Measurements from ENCODE around the gene KRT76. TPM values are rescaled to one million over a fixed set of nuclear protein-coding genes. Genes with fewer than 3 reads are reported as not detected.

Gene KRT76
- total RNA-seq, 1 donor from 2014 or later, result not detected

DNA sequence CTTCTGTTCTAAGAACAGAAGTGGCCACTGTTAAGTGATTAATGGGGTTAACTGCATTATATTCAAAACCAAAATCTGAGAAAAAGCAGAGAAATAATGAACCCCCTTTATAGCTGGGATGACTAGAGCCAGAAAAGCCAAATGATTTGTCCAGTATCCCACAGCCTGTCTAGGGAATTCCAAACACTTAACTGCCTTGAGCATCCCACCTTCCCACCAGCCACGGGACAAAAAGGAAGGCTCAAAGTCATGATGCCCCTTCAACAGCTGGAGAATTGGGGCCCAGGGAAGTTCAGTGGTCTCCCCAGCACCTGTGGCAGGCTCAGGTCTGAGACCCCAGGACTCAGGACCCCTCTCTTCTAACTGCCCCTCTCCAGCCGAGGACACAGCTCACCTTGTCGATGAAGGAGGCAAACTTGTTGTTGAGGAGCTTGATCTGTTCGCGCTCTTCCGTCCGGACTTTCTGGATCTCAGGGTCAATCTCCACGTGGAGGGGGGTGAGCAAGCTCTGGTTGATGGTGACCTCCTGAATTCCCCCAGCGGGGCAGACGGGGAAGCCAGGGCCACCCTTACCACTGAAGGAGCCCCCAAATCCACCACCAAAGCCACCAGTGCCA is 36.2 kb upstream of the KRT76 start:
- no peak for DNase-seq (ENCODE audit: low read depth in 2 of 2)

GRCh38 chr12:52812749-52813148 is 35.6 kb upstream of the KRT76 start:
- DNase-seq (ENCODE audit: low read depth in 2 of 2), result no peak

- DNase-seq (ENCODE audit: low read depth in 2 of 2), result no peak
Observed at GRCh38 chr12:52812073-52812400, 34.9 kb upstream of the KRT76 start.

- no peak for DNase-seq (ENCODE audit: low read depth in 2 of 2)
Observed at GRCh38 chr12:52811191-52812072, 34.3 kb upstream of the KRT76 start.

DNA sequence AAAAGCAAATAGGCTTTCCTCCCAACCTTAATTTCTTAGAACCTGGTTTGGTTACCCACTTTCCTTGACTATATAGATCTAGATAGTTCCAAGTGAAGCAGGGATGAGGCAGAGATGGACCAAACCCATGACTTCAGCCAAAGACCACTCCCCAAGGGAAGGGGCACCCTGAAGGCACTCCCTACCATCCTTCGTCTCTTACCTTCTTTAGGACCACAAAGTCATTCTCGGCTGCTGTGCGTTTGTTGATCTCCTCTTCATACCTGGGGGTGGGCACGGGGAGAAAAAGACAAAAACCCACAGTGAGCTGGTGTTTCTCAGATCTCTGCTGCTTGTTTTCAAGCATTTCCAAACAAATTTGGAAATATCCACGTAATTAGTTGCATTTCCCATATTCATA is 33.4 kb upstream of the KRT76 start:
- no peak for DNase-seq (ENCODE audit: low read depth in 2 of 2)

GRCh38 chr12:52809166-52809565 is 32.0 kb upstream of the KRT76 start:
- DNase-seq (ENCODE audit: low read depth in 2 of 2), result no peak

GRCh38 chr12:52808573-52809160 is 31.5 kb upstream of the KRT76 start:
- DNase-seq (ENCODE audit: low read depth in 2 of 2), result no peak

GRCh38 chr12:52807544-52808470 is 30.7 kb upstream of the KRT76 start:
- no peak for DNase-seq (ENCODE audit: low read depth in 2 of 2)

DNA sequence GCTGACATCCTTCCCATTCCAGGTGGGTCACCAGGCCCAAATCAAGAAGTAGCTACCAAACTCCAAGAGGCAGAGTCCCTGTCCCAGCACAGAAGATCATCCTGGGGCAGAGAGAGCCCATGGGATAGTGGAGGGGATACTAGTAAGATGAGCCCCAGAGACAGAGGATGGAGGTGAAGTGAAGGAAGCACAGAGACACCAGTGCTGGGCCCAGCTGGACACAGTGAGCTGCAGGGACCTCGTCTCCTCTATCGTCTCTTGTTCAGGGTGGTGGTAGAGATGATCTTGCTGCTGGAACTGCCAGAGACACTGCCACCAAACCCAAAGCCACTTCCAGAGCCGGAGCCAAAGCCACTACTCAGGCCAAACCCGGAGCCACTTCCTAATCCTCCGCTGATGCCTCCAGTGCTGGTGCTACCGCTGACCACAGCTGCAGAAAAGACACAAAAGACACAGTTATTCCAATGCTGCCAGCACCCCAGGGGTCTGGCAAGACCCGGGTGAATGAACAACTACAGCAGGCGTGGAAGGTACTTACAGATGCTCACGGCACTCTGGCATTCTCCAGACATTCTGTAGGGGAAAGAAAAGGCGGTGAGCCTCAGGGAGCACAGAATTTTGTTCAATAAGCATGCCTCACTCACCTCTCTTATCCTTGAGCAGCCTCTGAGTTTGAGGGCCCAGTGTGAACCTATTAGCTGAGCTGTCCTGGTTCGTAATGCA is 29.8 kb upstream of the KRT76 start:
- no peak for DNase-seq (ENCODE audit: low read depth in 2 of 2)

- DNase-seq (ENCODE audit: low read depth in 2 of 2), result no peak
Observed at GRCh38 chr12:52806169-52806811, 29.1 kb upstream of the KRT76 start.

GRCh38 chr12:52805739-52806138 is 28.6 kb upstream of the KRT76 start:
- DNase-seq (ENCODE audit: low read depth in 2 of 2), result no peak

- DNase-seq (ENCODE audit: low read depth in 2 of 2), result no peak
Observed at GRCh38 chr12:52805000-52805399, 27.9 kb upstream of the KRT76 start.

- DNase-seq (ENCODE audit: low read depth in 2 of 2), result no peak
Observed at GRCh38 chr12:52802442-52802841, 25.3 kb upstream of the KRT76 start.

- DNase-seq (ENCODE audit: low read depth in 2 of 2), result no peak
Observed at GRCh38 chr12:52801773-52802172, 24.6 kb upstream of the KRT76 start.

GRCh38 chr12:52800259-52800917 is 23.2 kb upstream of the KRT76 start:
- DNase-seq (ENCODE audit: low read depth in 2 of 2), result no peak

- DNase-seq (ENCODE audit: low read depth in 2 of 2), result no peak
Observed at GRCh38 chr12:52799505-52800211, 22.5 kb upstream of the KRT76 start.

- DNase-seq (ENCODE audit: low read depth in 2 of 2), result no peak
Observed at GRCh38 chr12:52798671-52799504, 21.7 kb upstream of the KRT76 start.

DNA sequence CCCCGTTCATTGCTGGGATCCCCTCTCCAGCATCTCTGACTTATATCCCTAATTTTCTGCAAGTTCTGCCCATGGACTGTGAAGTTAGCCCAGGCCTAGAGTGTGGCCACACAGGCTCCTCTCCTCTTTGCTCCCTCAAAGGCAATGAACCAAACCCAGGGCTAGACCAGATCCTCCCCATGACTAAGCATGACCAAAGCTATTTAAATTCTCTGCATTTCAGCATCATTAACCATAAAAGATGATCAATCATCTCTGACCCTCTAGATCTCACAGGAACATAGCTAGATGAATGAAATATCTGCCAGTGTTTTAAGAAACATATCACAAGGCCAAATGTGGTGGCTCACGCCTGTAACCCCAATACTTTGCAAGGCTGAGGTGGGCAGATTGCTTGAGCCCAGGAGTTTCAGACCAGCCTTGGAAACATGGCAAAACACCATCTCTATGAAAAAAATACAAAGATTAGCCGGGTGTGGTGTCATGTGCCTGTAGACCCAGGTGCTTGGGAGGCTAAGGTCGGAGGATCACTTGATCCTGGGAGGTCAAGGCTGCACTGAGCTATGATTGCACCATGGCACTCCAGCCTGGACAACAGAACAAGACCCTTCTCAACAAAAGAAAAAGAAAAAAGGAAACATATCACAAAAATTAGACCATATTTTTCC is 21.0 kb upstream of the KRT76 start:
- no peak for DNase-seq (ENCODE audit: low read depth in 2 of 2)
